NCI-H2081 treated with DMSO at 0.1 percent for 48 hours (cell line): ENCODE measurements around the gene ATXN8OS.
"Not testable (repeated sequence)": the region's sequence is repeated elsewhere in the genome, so short reads cannot be mapped to it uniquely, and the experiment has no call there.

Experiments used
- DNase-seq: peaks from one replicate; lab custom pipeline; 2025; lab: John Stamatoyannopoulos, UW

ATXN8OS gene

GRCh38 chr13:70107498-70108281, at the start of gene ATXN8OS:
TSS of gene ATXN8OS (plus strand) at chr13:70107826.
- DNase-seq, result no peak

GRCh38 chr13:70080012-70080411, 27.6 kb upstream of the ATXN8OS start:
- no peak for DNase-seq

GRCh38 chr13:70087247-70087646, 20.4 kb upstream of the ATXN8OS start:
- DNase-seq, result no peak

DNA sequence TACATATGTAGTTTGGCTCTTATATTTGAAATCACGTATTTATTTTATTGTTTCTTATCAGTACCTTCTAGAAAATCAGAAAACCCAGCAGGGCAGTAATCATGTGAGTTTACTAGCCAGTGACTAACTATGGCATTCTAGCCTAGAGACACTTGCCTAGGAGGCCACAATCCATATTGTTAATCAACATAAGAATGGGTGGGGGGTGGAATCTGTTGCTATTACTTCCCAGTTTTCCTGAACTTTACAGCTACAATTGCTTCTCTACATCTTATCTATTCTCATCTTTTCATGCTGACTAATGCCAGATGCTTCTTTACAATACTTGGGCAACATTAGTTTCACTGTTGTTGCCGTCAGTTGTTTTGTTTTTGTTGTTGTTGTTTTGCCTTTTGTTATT, 18.7 kb upstream of the ATXN8OS start:
- no peak for DNase-seq

DNA sequence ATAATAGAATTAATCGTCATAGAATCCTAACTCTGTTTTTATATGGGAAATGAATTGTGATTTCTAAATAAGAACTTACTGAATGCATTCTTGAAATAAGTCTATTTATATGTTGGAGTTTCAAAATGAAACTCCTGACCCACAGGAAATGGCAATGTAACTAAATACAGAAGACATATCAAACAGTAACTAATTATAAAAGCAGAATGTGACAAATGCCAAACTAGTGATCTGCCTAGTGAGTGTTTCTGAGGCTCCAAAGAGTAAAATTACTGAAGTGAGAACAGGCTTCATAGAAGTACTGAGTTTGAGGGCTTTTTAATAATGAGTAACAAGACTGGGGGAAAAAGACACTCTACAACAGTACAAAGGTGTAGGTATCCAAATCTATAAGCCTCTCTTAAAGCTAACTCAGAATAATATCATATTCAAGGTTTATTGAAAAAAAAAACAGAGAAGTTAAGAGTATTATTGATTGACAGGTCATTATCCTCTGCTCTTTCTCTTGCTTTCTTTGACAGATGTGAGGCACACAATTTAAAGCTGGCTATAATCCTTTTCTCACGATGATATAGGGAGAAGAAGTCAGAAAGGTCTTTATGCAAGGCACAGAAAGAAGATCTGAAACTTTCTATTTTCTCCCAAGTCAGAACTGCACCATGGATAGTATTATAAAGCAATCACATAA, 17.4 kb upstream of the ATXN8OS start:
- no peak for DNase-seq

GRCh38 chr13:70098669-70099068, 9.0 kb upstream of the ATXN8OS start:
- no peak for DNase-seq

- DNase-seq, result no peak
Measured at GRCh38 chr13:70104481-70104880, 3.1 kb upstream of the ATXN8OS start.

- no peak for DNase-seq
Measured at GRCh38 chr13:70107125-70107497, 515 bp upstream of the ATXN8OS start.

GRCh38 chr13:70108356-70109105, 905 bp downstream of the ATXN8OS start, which contains the start of gene KLHL1:
TSS of gene KLHL1 (minus strand) at chr13:70108452. CDS start at chr13:70107699, 753 bp downstream.
- no peak for DNase-seq

DNA sequence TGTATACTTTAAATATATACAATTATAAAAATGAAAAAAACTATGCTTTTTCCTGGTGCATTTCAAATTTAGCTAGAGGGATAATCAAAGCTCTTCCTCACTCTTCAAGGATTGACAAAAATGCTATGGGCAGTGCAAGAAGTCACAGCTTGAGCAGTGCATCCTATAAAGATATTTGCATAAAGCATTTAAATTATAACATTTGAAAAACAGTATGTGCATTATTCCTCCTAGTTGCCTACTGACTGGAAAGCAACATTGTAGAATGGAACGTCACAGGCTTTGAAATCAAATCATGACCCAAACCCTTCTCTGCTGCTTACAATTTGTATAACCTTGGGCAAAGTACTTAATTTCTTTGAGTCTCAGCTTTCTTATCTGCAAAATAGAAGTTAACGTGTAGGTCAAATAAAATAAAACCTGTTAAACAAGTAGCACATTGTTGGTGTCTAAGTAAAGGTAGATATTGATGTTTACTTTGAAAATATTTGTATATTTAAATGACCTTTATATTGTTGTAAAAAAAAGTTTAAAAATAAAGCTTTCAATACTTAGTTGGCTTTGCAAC, 9.8 kb downstream of the ATXN8OS start:
- no peak for DNase-seq

DNA sequence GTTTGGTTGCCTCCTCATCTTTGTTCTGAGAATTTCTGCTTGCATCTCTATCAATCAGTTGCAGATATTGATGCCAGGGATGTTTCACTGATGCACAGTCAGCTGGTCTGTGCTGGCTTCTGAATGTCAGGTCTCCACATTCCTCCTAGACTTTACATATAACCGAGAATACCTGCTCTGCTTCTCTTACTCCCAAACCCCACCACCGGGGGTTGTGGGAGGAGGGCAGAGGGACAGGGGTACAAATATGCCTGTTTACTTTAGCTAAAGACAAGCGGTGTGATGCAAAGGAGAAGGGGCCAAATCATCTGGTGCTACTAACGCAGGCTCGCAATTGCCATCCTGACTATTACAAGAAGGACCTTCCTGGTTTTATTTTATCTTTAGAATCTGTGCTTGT, 18.1 kb downstream of the ATXN8OS start:
- no peak for DNase-seq

DNA sequence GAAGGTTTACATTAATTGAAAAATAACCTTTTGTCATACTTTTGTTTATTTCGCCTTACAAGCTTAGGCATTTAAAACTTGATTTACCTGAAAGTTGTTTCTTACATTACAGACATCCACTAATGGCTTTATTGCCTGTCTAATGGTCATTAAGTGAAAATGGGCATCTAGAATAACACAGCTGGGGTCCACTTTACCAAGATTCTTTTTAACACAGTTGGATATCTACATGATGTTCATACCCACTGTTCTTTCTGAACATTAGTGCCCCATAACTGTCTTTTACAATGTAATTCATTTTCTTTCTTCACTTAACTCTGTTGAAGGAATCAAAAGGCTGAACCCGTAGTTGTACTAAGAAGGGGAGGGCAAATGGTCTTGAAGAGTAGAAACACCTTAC, 20.5 kb downstream of the ATXN8OS start:
- no peak for DNase-seq

GRCh38 chr13:70142658-70143057, 35.0 kb downstream of the ATXN8OS start:
- not testable (repeated sequence) for DNase-seq

GRCh38 chr13:70162141-70162540, 54.5 kb downstream of the ATXN8OS start:
- no peak for DNase-seq

DNA sequence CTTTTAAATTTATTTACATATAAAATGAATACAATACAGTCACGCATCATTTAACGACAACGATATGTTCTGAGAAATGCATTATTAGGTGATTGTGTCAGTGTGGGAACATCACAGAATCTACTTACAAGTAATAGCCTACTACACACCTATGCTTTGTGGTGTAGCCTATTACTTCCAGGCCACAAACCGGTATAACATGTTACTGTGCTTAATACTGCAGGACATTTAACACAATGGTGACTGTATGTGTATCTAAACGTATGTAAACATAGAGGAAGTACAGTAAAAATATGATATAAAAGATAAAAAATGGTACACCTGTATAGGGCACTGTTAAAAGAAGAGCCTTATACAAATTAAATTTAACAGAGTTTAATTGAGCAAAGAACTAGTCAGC, 63.1 kb downstream of the ATXN8OS start:
- DNase-seq, result no peak

DNA sequence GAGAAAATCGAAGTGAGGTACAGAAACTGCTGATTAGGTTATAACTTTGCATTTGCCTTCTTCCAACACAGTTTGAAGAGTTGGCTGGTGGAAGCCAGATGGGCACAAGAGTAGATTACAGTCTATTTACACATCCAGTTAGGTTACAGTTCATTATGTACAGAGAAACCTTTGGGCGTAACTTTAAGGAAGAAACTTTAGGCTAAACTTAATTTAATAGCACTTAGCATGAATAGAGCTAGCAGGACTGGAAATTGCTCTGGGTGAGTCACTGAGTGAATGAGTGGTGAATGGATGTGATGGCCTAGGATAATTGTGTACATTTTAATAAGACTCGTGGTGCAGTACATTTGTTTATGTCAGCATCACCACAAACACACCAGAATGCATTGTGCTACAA, 63.5 kb downstream of the ATXN8OS start:
- no peak for DNase-seq

- no peak for DNase-seq
Measured at GRCh38 chr13:70172946-70173597, 65.4 kb downstream of the ATXN8OS start.

- DNase-seq, result no peak
Measured at GRCh38 chr13:70173598-70173959, 66.0 kb downstream of the ATXN8OS start.

DNA sequence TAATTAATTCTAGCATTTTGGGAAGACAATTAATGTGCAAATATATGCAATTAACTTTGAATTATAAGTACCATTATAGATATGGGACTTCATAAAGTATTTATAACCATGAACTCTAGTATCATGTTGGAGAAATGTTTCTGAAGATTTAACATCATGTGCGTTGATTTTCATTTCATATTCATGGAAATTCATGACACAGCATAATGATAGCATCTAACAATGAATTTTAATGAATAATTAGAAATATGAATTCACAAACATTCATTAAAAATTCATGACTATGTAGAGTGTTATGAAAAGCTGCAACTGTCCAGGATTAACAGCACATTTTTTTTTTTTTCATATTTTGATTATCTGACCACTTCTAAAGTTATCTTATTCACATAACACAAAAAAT, 70.7 kb downstream of the ATXN8OS start:
- DNase-seq, result no peak
